A673 (cell line): ENCODE results near the gene KYAT1. TPM values are rescaled to one million over a fixed set of nuclear protein-coding genes. Genes with fewer than 3 reads are reported as not detected.
"Not testable (repeated sequence)": the region's sequence is repeated elsewhere in the genome, so short reads cannot be mapped to it uniquely, and the experiment has no call there.

Source experiments
- BruUV-seq: library from RNA; stranded (reverse); fragments of 400-500 nt; replicated peaks from 2 replicates; lab custom pipeline; 2021; lab: Mats Ljungman, UMichigan
- CTCF ChIA-PET: fragments of 300-600 bp; sonication (Branson Sonifier 250); formaldehyde crosslinking; loops from one replicate; lab custom pipeline; 2022; ENCODE audit warnings: antibody characterized with exemption; lab: Charles Lee
- POLR2A ChIA-PET: fragments of 300-600 bp; sonication (Branson Sonifier 250); formaldehyde crosslinking; loops from one replicate; lab custom pipeline; 2022; ENCODE audit warnings: antibody characterized with exemption; ENCODE audit not compliant: low non-redundant PET; lab: Charles Lee
- DNase-seq: peaks from one replicate; pipeline ENCODE4 v3.0.0-alpha.2; 2015; ENCODE audit warnings: low spot score
- H3K27ac ChIP-seq: fragments of 200-600 bp; sonication (generic); 2 replicates; pipeline ENCODE4 v1.5.1; 2016; ENCODE audit warnings: mixed run types, low read depth, mild to moderate bottlenecking, mixed read lengths, antibody characterized with exemption, low read length; ENCODE audit not compliant: poor library complexity, severe bottlenecking
- H3K27me3 ChIP-seq: fragments of 200-600 bp; sonication (generic); replicated peaks from 2 replicates; pipeline ENCODE4 v1.6.1; 2017; ENCODE audit warnings: mixed run types, low read depth, mild to moderate bottlenecking, mixed read lengths, antibody characterized with exemption, low read length; ENCODE audit not compliant: insufficient read depth, poor library complexity
- H3K36me3 ChIP-seq: fragments of 200-600 bp; sonication (generic); 2 replicates; pipeline ENCODE4 v1.6.1; 2016; ENCODE audit warnings: mixed run types, mild to moderate bottlenecking, mixed read lengths, antibody characterized with exemption, low read length; ENCODE audit not compliant: insufficient read depth, poor library complexity, severe bottlenecking
- H3K4me1 ChIP-seq: fragments of 200-600 bp; sonication (generic); 2 replicates; pipeline ENCODE4 v1.6.1; 2017; ENCODE audit warnings: mixed run types, mild to moderate bottlenecking, mixed read lengths, antibody characterized with exemption, low read length; ENCODE audit not compliant: insufficient read depth, poor library complexity, severe bottlenecking
- H3K4me3 ChIP-seq: fragments of 200-600 bp; sonication (generic); 2 replicates; pipeline ENCODE4 v1.5.1; 2016; ENCODE audit warnings: low read depth, mixed run types, mild to moderate bottlenecking, mixed read lengths, low read length; ENCODE audit not compliant: poor library complexity, severe bottlenecking
- H3K9me3 ChIP-seq: fragments of 200-600 bp; sonication (generic); 2 replicates; pipeline ENCODE4 v1.6.1; 2016; ENCODE audit warnings: mixed run types, low read depth, mild to moderate bottlenecking, mixed read lengths, antibody characterized with exemption, low read length; ENCODE audit not compliant: poor library complexity, severe bottlenecking
- CTCF ChIP-seq: fragments of 300-800, 200-600 bp; sonication (generic); conservative IDR thresholded peaks from 2 replicates; pipeline ENCODE4 v1.5.1; 2017; ENCODE audit warnings: low read depth, mild to moderate bottlenecking, antibody characterized with exemption, low read length, moderate library complexity, mixed read lengths
- EZH2 ChIP-seq: fragments of 200-600 bp; sonication (generic); IDR thresholded peaks from 2 replicates; pipeline ENCODE4 v1.6.1; 2017; ENCODE audit warnings: borderline replicate concordance, low read depth, mild to moderate bottlenecking, mixed read lengths, antibody characterized with exemption, low read length; ENCODE audit not compliant: poor library complexity, severe bottlenecking
- intact Hi-C: fragments of 100-400 bp; cut with micrococcal nuclease; formaldehyde crosslinking; loops from one replicate; pipeline ENCODE4 v1.10.0; 2022; ENCODE audit not compliant: unreplicated experiment
- total RNA-seq: library from RNA; stranded (reverse); gene quantifications from 2 replicates; pipeline ENCODE4 v1.2.3, GENCODE V29; 2021

The KYAT1 gene
- total RNA-seq, 1 experiment from 2014 or later, result 17.9 TPM

- TF ChIP-seq CTCF (no peak), EZH2 (no peak)
- H3K4me1 ChIP-seq, result no peaks in the 10 kb centered on the region
- no peak overlapping the region for H3K27ac ChIP-seq
- ChIA-PET CTCF (no interaction called here), POLR2A (no interaction called here)
- intact Hi-C loops, result no loop called here
- no peak for DNase-seq
- no peaks in the 10 kb centered on the region for H3K9me3 ChIP-seq
- peaks cover 29% of the 10 kb centered on the region for H3K36me3 ChIP-seq
- BruUV-seq, result no TSS peak
- H3K4me3 ChIP-seq, result no peak overlapping the region
- H3K27me3 ChIP-seq, result no peaks in the 10 kb centered on the region
Measured at GRCh38 chr9:128798896-128799295, 82.9 kb downstream of the KYAT1 start.

- H3K27ac ChIP-seq, H3K9me3 ChIP-seq, H3K4me3 ChIP-seq, intact Hi-C loops, H3K27me3 ChIP-seq, H3K4me1 ChIP-seq, DNase-seq, BruUV-seq, POLR2A ChIA-PET: not testable (repeated sequence)
- CTCF ChIA-PET, result interaction anchor here (0.6 kb wide), 1 partner anchor 487 kb away, joined by 6 read pairs; no protein-coding TSS in a partner anchor
- peaks cover 34% of the 10 kb centered on the region for H3K36me3 ChIP-seq
Measured at GRCh38 chr9:128794961-128795360, 86.8 kb downstream of the KYAT1 start.

GRCh38 chr9:128792978-128793686 is 88.6 kb downstream of the KYAT1 start:
- POLR2A ChIA-PET, result no interaction called here
- no TSS peak for BruUV-seq

More at GRCh38 chr9:128792978-128793686, 88.6 kb downstream of the KYAT1 start:
- Histone ChIP-seq H3K4me3 (no peak overlapping the region), H3K27me3 (no peaks in the 10 kb centered on the region), H3K27ac (no peak overlapping the region), H3K4me1 (no peaks in the 10 kb centered on the region), H3K36me3 (peaks cover 23% of the 10 kb centered on the region), H3K9me3 (no peaks in the 10 kb centered on the region)
- TF ChIP-seq CTCF (no peak), EZH2 (no peak)
- DNase-seq, result no peak
- CTCF ChIA-PET, result no interaction called here
- intact Hi-C loops, result no loop called here
